Memory B cell (primary cell): ENCODE measurements around the gene C14orf132.

ENCODE experiments used
- ATAC-seq: fragments of 150-1000 bp; cut with Tn5 transposase; 2 replicates; pipeline ENCODE4 v1.10.0; 2021; ENCODE audit warnings: low read depth, mild to moderate bottlenecking, moderate library complexity
- DNase-seq, 2 donors: peaks; one replicate each; pipeline ENCODE4 v3.0.0; 2022; ENCODE audit warnings: low spot score in 2 of 2
- H3K27ac Mint-ChIP-seq: one replicate; pipeline ENCODE4 v1.8.0; 2022; ENCODE audit warnings: mild to moderate bottlenecking, moderate library complexity, mixed read lengths
- H3K27me3 Mint-ChIP-seq: one replicate; pipeline ENCODE4 v1.8.0; 2022; ENCODE audit warnings: mixed read lengths
- H3K36me3 Mint-ChIP-seq: one replicate; pipeline ENCODE4 v1.8.0; 2022; ENCODE audit warnings: mild to moderate bottlenecking, mixed read lengths
- H3K4me1 Mint-ChIP-seq: one replicate; pipeline ENCODE4 v1.8.0; 2022; ENCODE audit warnings: mixed read lengths
- H3K4me3 Mint-ChIP-seq: one replicate; pipeline ENCODE4 v1.8.0; 2022; ENCODE audit warnings: mild to moderate bottlenecking, moderate library complexity, mixed read lengths
- H3K9me3 Mint-ChIP-seq: one replicate; pipeline ENCODE4 v1.8.0; 2022; ENCODE audit warnings: mixed read lengths

C14orf132 gene

GRCh38 chr14:96100161-96101064 is 61.3 kb downstream of the C14orf132 start:
- H3K27me3 Mint-ChIP-seq, result peaks cover 2% of the 10 kb centered on the region
- H3K4me1 Mint-ChIP-seq, result peaks cover 2% of the 10 kb centered on the region
- no peaks in the 10 kb centered on the region for H3K36me3 Mint-ChIP-seq
- no peak for DNase-seq
- H3K4me3 Mint-ChIP-seq, result no peak overlapping the region
- no peak overlapping the region for H3K27ac Mint-ChIP-seq
- no peak for ATAC-seq
- H3K9me3 Mint-ChIP-seq, result no peaks in the 10 kb centered on the region

GRCh38 chr14:96102081-96102856 is 63.1 kb downstream of the C14orf132 start:
- no peak for DNase-seq
- H3K4me1 Mint-ChIP-seq, result peaks cover 2% of the 10 kb centered on the region
- H3K9me3 Mint-ChIP-seq, result no peaks in the 10 kb centered on the region
- peaks cover 2% of the 10 kb centered on the region for H3K27me3 Mint-ChIP-seq
- H3K27ac Mint-ChIP-seq, result no peak overlapping the region
- H3K4me3 Mint-ChIP-seq, result no peak overlapping the region
- no peaks in the 10 kb centered on the region for H3K36me3 Mint-ChIP-seq
- ATAC-seq, result no peak

- DNase-seq (no peak), ATAC-seq (no peak)
- peaks cover 4% of the 10 kb centered on the region for H3K27me3 Mint-ChIP-seq
- H3K36me3 Mint-ChIP-seq, result no peaks in the 10 kb centered on the region
- peaks cover 2% of the 10 kb centered on the region for H3K4me1 Mint-ChIP-seq
- H3K27ac Mint-ChIP-seq, result no peak overlapping the region
- H3K4me3 Mint-ChIP-seq, result no peak overlapping the region
- no peaks in the 10 kb centered on the region for H3K9me3 Mint-ChIP-seq
Measured at GRCh38 chr14:96103075-96103474, 63.9 kb downstream of the C14orf132 start.

- Mint-ChIP-seq H3K4me1 (peaks cover 2% of the 10 kb centered on the region), H3K4me3 (no peak overlapping the region), H3K27me3 (peaks cover 4% of the 10 kb centered on the region), H3K9me3 (no peaks in the 10 kb centered on the region), H3K36me3 (no peaks in the 10 kb centered on the region), H3K27ac (no peak overlapping the region)
- DNase-seq (no peak), ATAC-seq (no peak)
Measured at GRCh38 chr14:96103560-96104460, 64.6 kb downstream of the C14orf132 start.

GRCh38 chr14:96104469-96105057 is 65.4 kb downstream of the C14orf132 start:
- DNase-seq (no peak), ATAC-seq (no peak)
- Mint-ChIP-seq H3K36me3 (no peaks in the 10 kb centered on the region), H3K27me3 (peaks cover 4% of the 10 kb centered on the region), H3K4me1 (peaks cover 2% of the 10 kb centered on the region), H3K9me3 (no peaks in the 10 kb centered on the region), H3K4me3 (no peak overlapping the region), H3K27ac (no peak overlapping the region)

- DNase-seq (no peak), ATAC-seq (no peak)
- H3K4me3 Mint-ChIP-seq, result no peak overlapping the region
- no peaks in the 10 kb centered on the region for H3K36me3 Mint-ChIP-seq
- no peaks in the 10 kb centered on the region for H3K9me3 Mint-ChIP-seq
- H3K4me1 Mint-ChIP-seq, result peaks cover 2% of the 10 kb centered on the region
- H3K27me3 Mint-ChIP-seq, result peaks cover 4% of the 10 kb centered on the region
- no peak overlapping the region for H3K27ac Mint-ChIP-seq
Measured at GRCh38 chr14:96105089-96105925, 66.1 kb downstream of the C14orf132 start.

- Mint-ChIP-seq H3K27me3 (peaks cover 4% of the 10 kb centered on the region), H3K36me3 (no peaks in the 10 kb centered on the region), H3K27ac (no peak overlapping the region), H3K4me1 (peaks cover 2% of the 10 kb centered on the region), H3K9me3 (no peaks in the 10 kb centered on the region), H3K4me3 (no peak overlapping the region)
- DNase-seq, result no peak
- ATAC-seq, result no peak
Measured at GRCh38 chr14:96105926-96106441, 66.8 kb downstream of the C14orf132 start.

GRCh38 chr14:96106891-96107290 is 67.7 kb downstream of the C14orf132 start:
- Mint-ChIP-seq H3K4me3 (no peak overlapping the region), H3K27ac (no peak overlapping the region), H3K27me3 (peaks cover 6% of the 10 kb centered on the region), H3K9me3 (no peaks in the 10 kb centered on the region), H3K4me1 (peaks cover 2% of the 10 kb centered on the region), H3K36me3 (no peaks in the 10 kb centered on the region)
- no peak for ATAC-seq
- DNase-seq, result no peak

GRCh38 chr14:96108061-96108795 is 69.1 kb downstream of the C14orf132 start:
- peaks cover 2% of the 10 kb centered on the region for H3K4me1 Mint-ChIP-seq
- no peaks in the 10 kb centered on the region for H3K9me3 Mint-ChIP-seq
- ATAC-seq, result no peak
- no peak overlapping the region for H3K27ac Mint-ChIP-seq
- no peak overlapping the region for H3K4me3 Mint-ChIP-seq
- H3K27me3 Mint-ChIP-seq, result peaks cover 6% of the 10 kb centered on the region
- DNase-seq, result no peak
- H3K36me3 Mint-ChIP-seq, result no peaks in the 10 kb centered on the region

GRCh38 chr14:96108911-96109310 is 69.7 kb downstream of the C14orf132 start:
- ATAC-seq (no peak), DNase-seq (no peak)
- H3K36me3 Mint-ChIP-seq, result no peaks in the 10 kb centered on the region
- peaks cover 2% of the 10 kb centered on the region for H3K4me1 Mint-ChIP-seq
- H3K27ac Mint-ChIP-seq, result no peak overlapping the region
- no peaks in the 10 kb centered on the region for H3K9me3 Mint-ChIP-seq
- peaks cover 6% of the 10 kb centered on the region for H3K27me3 Mint-ChIP-seq
- no peak overlapping the region for H3K4me3 Mint-ChIP-seq

- Mint-ChIP-seq H3K36me3 (no peaks in the 10 kb centered on the region), H3K27me3 (peaks cover 6% of the 10 kb centered on the region), H3K27ac (no peak overlapping the region), H3K4me3 (no peak overlapping the region), H3K4me1 (peaks cover 2% of the 10 kb centered on the region), H3K9me3 (peaks cover 4% of the 10 kb centered on the region)
- ATAC-seq, result no peak
- no peak for DNase-seq
Measured at GRCh38 chr14:96109596-96110355, 70.6 kb downstream of the C14orf132 start.

GRCh38 chr14:96112032-96112431 is 72.9 kb downstream of the C14orf132 start:
- peaks cover 5% of the 10 kb centered on the region for H3K9me3 Mint-ChIP-seq
- DNase-seq, result no peak
- H3K4me1 Mint-ChIP-seq, result no peaks in the 10 kb centered on the region
- no peak overlapping the region for H3K27ac Mint-ChIP-seq
- no peak for ATAC-seq
- H3K27me3 Mint-ChIP-seq, result peaks cover 5% of the 10 kb centered on the region
- peaks cover 1% of the 10 kb centered on the region for H3K36me3 Mint-ChIP-seq
- no peak overlapping the region for H3K4me3 Mint-ChIP-seq
